HCT116 (cell line): ENCODE results near the gene ATP8A1. TPM values are rescaled to one million over a fixed set of nuclear protein-coding genes. Genes with fewer than 3 reads are reported as not detected.

Source experiments
- ATAC-seq: fragments of 200-7000 bp; cut with Tn5 transposase; 2 replicates; pipeline ENCODE4 v1.9.1; 2020; ENCODE audit warnings: mild to moderate bottlenecking, moderate library complexity
- BruUV-seq: library from RNA; stranded (reverse); fragments of 400-500 nt; replicated peaks from 2 replicates; lab custom pipeline; 2021; lab: Mats Ljungman, UMichigan
- CTCF ChIA-PET: fragments of 300-600 bp; sonication (Branson Sonifier 250); formaldehyde crosslinking; loops from one replicate; lab custom pipeline; 2021; ENCODE audit warnings: antibody characterized with exemption; lab: Charles Lee
- POLR2A ChIA-PET: fragments of 300-600, 350-600 bp; sonication (Branson Sonifier 250); formaldehyde crosslinking; loops from one replicate; lab custom pipeline; 2021; ENCODE audit warnings: antibody characterized with exemption; lab: Charles Lee
- RAD21 ChIA-PET, 2 experiments: fragments of 300-600 bp; sonication (Branson Sonifier 250); formaldehyde crosslinking; loops; one replicate each; lab custom pipeline; 2023; ENCODE audit warnings: low total read pairs in 2 of 2; ENCODE audit not compliant: uncharacterized antibody in 2 of 2, unreplicated experiment in 2 of 2, low non-redundant PET in 1 of 2; lab: Charles Lee
- DNase-seq: peaks from one replicate; pipeline ENCODE4 v3.0.0-alpha.2; 2010; ENCODE audit warnings: low read depth, low spot score
- H2AFZ ChIP-seq: fragments of 200-600 bp; shearing (Covaris generic), sonication (generic); 2 replicates; pipeline ENCODE4 v1.6.1; 2017; ENCODE audit warnings: low read depth, mixed run types, mixed read lengths, antibody characterized with exemption, low read length; ENCODE audit not compliant: poor library complexity, severe bottlenecking
- H3K27ac ChIP-seq: 2 replicates; pipeline ENCODE4 v1.5.1; 2012; ENCODE audit warnings: low read depth, low read length
- H3K27me3 ChIP-seq: fragments of 200-600 bp; sonication (generic); 2 replicates; pipeline ENCODE4 v1.6.1; 2016; ENCODE audit warnings: mixed run types, low read length, mixed read lengths; ENCODE audit not compliant: insufficient read depth
- H3K36me3 ChIP-seq, 2 experiments: fragments of 200-500 bp in 1 of 2; fragments of 200-600 bp in 1 of 2; sonication (Bioruptor generic) in 1 of 2; sonication (generic) in 1 of 2; 2 replicates each; pipeline versions ENCODE4 v1.5.1 to v1.6.1; 2014 to 2016; ENCODE audit warnings: low read length in 2 of 2, inconsistent platforms in 1 of 2, mixed read lengths in 1 of 2, mixed run types in 1 of 2; ENCODE audit not compliant: insufficient read depth in 2 of 2, control insufficient read depth in 1 of 2
- H3K4me1 ChIP-seq, 2 experiments: fragments of 200-600 bp in 1 of 2; sonication (generic) in 1 of 2; 2 replicates each; pipeline versions ENCODE4 v1.5.1 to v1.6.1; 2012 to 2017; ENCODE audit warnings: low read length in 2 of 2, inconsistent platforms in 1 of 2, mild to moderate bottlenecking in 1 of 2, mixed read lengths in 1 of 2, mixed run types in 1 of 2, moderate library complexity in 1 of 2; ENCODE audit not compliant: insufficient read depth in 2 of 2, control insufficient read depth in 1 of 2
- H3K4me2 ChIP-seq: fragments of 200-600 bp; sonication (generic); 2 replicates; pipeline ENCODE4 v1.6.1; 2017; ENCODE audit warnings: mixed run types, low read length, mixed read lengths
- H3K4me3 ChIP-seq, 2 experiments: fragments of 200-600 bp in 1 of 2; sonication (generic) in 1 of 2; replicated peaks in 1 of 2; 2 replicates each; pipeline ENCODE4 v1.5.1; 2011 to 2016; ENCODE audit warnings: low read length in 2 of 2, control low read depth in 1 of 2, low read depth in 1 of 2, mild to moderate bottlenecking in 1 of 2, mixed read lengths in 1 of 2, mixed run types in 1 of 2
- H3K79me2 ChIP-seq: fragments of 200-600 bp; sonication (generic); 2 replicates; pipeline ENCODE4 v1.6.1; 2017; ENCODE audit warnings: mild to moderate bottlenecking, mixed run types, low read length, moderate library complexity, mixed read lengths; ENCODE audit not compliant: insufficient read depth
- H3K9ac ChIP-seq: fragments of 200-600 bp; sonication (generic); 2 replicates; pipeline ENCODE4 v1.6.1; 2016; ENCODE audit warnings: low read length, mixed read lengths
- H3K9me2 ChIP-seq: fragments of 200-600 bp; sonication (generic), shearing (Covaris generic); 2 replicates; pipeline ENCODE4 v1.6.1; 2017; ENCODE audit warnings: mixed run types, mild to moderate bottlenecking, moderate library complexity; ENCODE audit not compliant: insufficient read depth
- H3K9me3 ChIP-seq, 2 experiments: fragments of 200-500 bp in 1 of 2; fragments of 200-600 bp in 1 of 2; sonication (Bioruptor generic) in 1 of 2; sonication (generic) in 1 of 2; 2 replicates each; pipeline ENCODE4 v1.6.1; 2014 to 2017; ENCODE audit warnings: low read length in 2 of 2, mixed read lengths in 2 of 2, inconsistent platforms in 1 of 2, low read depth in 1 of 2, mild to moderate bottlenecking in 1 of 2, mixed run types in 1 of 2, moderate library complexity in 1 of 2; ENCODE audit not compliant: control insufficient read depth in 1 of 2, insufficient read depth in 1 of 2
- H4K20me1 ChIP-seq: fragments of 200-600 bp; sonication (generic), shearing (Covaris generic); 2 replicates; pipeline ENCODE4 v1.6.1; 2017; ENCODE audit warnings: mixed run types, mild to moderate bottlenecking, moderate library complexity; ENCODE audit not compliant: insufficient read depth
- CBX3 ChIP-seq: IDR thresholded peaks from 2 replicates; pipeline ENCODE4 v1.6.1; 2012; ENCODE audit warnings: low read depth
- CEBPB ChIP-seq: IDR thresholded peaks from 2 replicates; pipeline ENCODE4 v1.6.1; 2012; ENCODE audit warnings: low read depth
- JUND ChIP-seq: IDR thresholded peaks from 2 replicates; pipeline ENCODE4 v1.6.1; 2012
- SRF ChIP-seq: IDR thresholded peaks from 2 replicates; pipeline ENCODE4 v1.6.1; 2012; ENCODE audit warnings: low read depth
- ZNF274 ChIP-seq: fragments of 200-500 bp; sonication (Bioruptor generic); IDR thresholded peaks from 2 replicates; pipeline ENCODE4 v1.6.1; 2014; ENCODE audit warnings: mild to moderate bottlenecking, low read depth, low read length, inconsistent platforms
- intact Hi-C: fragments of 100-400 bp; cut with micrococcal nuclease; formaldehyde crosslinking; loops from 2 replicates; pipeline ENCODE4 v1.10.0; 2022
- total RNA-seq: library from RNA; stranded (reverse); gene quantifications from one replicate; pipeline ENCODE4 v1.2.1, GENCODE V29; 2021; ENCODE audit not compliant: unreplicated experiment
- TF ChIP-seq, protein P1 (sequence below): IDR thresholded peaks from 2 replicates; pipeline ENCODE4 v1.6.1; 2012; ENCODE audit warnings: low read depth
- TF ChIP-seq, protein P2 (sequence below): IDR thresholded peaks from 2 replicates; pipeline ENCODE4 v1.6.1; 2011; ENCODE audit warnings: mild to moderate bottlenecking, low read length, moderate library complexity; ENCODE audit not compliant: insufficient replicate concordance; ENCODE audit errors: extremely low read depth
- TF ChIP-seq, protein P3 (sequence below): IDR thresholded peaks from 2 replicates; pipeline ENCODE4 v1.6.1; 2012

ATP8A1 gene
- total RNA-seq, 1 experiment from 2014 or later, result 1.9 TPM

DNA sequence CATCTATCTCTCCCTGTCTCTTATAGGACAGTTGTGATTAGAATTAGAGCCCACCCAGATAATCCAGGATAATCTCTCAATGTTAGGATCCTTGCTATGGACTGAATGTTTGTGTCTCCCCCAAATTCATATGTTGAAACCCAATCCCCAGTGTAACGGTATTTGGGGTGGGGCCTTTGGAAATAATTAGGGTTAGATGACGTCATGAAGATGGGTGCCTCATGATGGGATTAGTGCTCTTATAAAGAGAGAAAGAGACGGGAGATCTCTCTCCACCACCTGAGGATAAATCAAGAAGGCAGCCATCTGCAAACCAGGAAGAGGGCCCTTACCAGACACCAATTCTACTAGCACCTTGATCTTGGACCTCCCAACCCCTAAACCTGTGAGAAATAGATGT lies 293.3 kb downstream of the ATP8A1 start:
- TF ChIP-seq ZNF274 (no peak), CEBPB (no peak), JUND (no peak), CBX3 (no peak)
- no peak overlapping the region for H3K27ac ChIP-seq
- RAD21 ChIA-PET, result no interaction called here
- no peaks in the 10 kb centered on the region for H3K9me3 ChIP-seq
- no peak overlapping the region for H3K9ac ChIP-seq
- H3K79me2 ChIP-seq, result no peaks in the 10 kb centered on the region
- BruUV-seq, result no TSS peak
- POLR2A ChIA-PET, result no interaction called here
- no peak overlapping the region for H2AFZ ChIP-seq
- no peaks in the 10 kb centered on the region for H3K9me2 ChIP-seq
- ATAC-seq, result no peak
- DNase-seq, result no peak
- H3K36me3 ChIP-seq, result no peaks in the 10 kb centered on the region
- H4K20me1 ChIP-seq, result no peaks in the 10 kb centered on the region
- intact Hi-C loops, result no loop called here
- CTCF ChIA-PET, result no interaction called here
- peaks cover 24% of the 10 kb centered on the region; the same call in 1 of the 2 replicates for H3K27me3 ChIP-seq
- no peak overlapping the region for H3K4me3 ChIP-seq
- no peak overlapping the region for H3K4me2 ChIP-seq
- H3K4me1 ChIP-seq, result no peaks in the 10 kb centered on the region

DNA sequence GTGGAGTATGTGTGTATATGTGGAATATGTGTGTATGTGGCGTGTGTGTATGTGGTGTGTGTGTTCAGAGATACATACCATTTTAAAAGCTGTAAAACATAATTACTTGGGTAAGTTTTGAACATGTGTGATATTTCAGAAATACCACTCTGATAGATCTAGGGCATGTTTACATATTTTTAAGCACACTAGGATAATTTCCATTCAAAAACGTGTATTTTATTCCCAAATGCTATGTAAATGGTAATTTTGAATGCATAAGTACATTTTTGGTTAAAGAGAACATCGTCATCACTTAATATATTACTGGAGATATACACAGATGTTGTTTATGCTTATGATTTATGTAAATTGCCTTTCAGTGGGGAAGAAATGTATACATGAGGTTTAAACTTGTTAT lies 294.3 kb downstream of the ATP8A1 start:
- RAD21 ChIA-PET, result no interaction called here
- POLR2A ChIA-PET, result no interaction called here

More for the DNA sequence above, 294.3 kb downstream of the ATP8A1 start:
- intact Hi-C loops, result no loop called here
- Histone ChIP-seq H3K9me3 (no peaks in the 10 kb centered on the region), H3K27ac (no peak overlapping the region), H3K4me1 (no peaks in the 10 kb centered on the region), H3K79me2 (no peaks in the 10 kb centered on the region), H3K9ac (no peak overlapping the region), H3K9me2 (no peaks in the 10 kb centered on the region), H3K36me3 (no peaks in the 10 kb centered on the region), H2AFZ (no peak overlapping the region), H3K4me2 (no peak overlapping the region), H4K20me1 (no peaks in the 10 kb centered on the region), H3K4me3 (no peak overlapping the region), H3K27me3 (peaks cover 31% of the 10 kb centered on the region)
- DNase-seq (no peak), ATAC-seq (no peak)
- CTCF ChIA-PET, result no interaction called here
- TF ChIP-seq ZNF274 (no peak), CEBPB (no peak), SRF (no peak)
- TF ChIP-seq, protein P1, sequence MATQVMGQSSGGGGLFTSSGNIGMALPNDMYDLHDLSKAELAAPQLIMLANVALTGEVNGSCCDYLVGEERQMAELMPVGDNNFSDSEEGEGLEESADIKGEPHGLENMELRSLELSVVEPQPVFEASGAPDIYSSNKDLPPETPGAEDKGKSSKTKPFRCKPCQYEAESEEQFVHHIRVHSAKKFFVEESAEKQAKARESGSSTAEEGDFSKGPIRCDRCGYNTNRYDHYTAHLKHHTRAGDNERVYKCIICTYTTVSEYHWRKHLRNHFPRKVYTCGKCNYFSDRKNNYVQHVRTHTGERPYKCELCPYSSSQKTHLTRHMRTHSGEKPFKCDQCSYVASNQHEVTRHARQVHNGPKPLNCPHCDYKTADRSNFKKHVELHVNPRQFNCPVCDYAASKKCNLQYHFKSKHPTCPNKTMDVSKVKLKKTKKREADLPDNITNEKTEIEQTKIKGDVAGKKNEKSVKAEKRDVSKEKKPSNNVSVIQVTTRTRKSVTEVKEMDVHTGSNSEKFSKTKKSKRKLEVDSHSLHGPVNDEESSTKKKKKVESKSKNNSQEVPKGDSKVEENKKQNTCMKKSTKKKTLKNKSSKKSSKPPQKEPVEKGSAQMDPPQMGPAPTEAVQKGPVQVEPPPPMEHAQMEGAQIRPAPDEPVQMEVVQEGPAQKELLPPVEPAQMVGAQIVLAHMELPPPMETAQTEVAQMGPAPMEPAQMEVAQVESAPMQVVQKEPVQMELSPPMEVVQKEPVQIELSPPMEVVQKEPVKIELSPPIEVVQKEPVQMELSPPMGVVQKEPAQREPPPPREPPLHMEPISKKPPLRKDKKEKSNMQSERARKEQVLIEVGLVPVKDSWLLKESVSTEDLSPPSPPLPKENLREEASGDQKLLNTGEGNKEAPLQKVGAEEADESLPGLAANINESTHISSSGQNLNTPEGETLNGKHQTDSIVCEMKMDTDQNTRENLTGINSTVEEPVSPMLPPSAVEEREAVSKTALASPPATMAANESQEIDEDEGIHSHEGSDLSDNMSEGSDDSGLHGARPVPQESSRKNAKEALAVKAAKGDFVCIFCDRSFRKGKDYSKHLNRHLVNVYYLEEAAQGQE, result no peak
- TF ChIP-seq, protein P2, sequence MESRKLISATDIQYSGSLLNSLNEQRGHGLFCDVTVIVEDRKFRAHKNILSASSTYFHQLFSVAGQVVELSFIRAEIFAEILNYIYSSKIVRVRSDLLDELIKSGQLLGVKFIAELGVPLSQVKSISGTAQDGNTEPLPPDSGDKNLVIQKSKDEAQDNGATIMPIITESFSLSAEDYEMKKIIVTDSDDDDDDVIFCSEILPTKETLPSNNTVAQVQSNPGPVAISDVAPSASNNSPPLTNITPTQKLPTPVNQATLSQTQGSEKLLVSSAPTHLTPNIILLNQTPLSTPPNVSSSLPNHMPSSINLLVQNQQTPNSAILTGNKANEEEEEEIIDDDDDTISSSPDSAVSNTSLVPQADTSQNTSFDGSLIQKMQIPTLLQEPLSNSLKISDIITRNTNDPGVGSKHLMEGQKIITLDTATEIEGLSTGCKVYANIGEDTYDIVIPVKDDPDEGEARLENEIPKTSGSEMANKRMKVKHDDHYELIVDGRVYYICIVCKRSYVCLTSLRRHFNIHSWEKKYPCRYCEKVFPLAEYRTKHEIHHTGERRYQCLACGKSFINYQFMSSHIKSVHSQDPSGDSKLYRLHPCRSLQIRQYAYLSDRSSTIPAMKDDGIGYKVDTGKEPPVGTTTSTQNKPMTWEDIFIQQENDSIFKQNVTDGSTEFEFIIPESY, result no peak
- TF ChIP-seq, protein P3, sequence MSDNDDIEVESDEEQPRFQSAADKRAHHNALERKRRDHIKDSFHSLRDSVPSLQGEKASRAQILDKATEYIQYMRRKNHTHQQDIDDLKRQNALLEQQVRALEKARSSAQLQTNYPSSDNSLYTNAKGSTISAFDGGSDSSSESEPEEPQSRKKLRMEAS, result no peak
- BruUV-seq, result no TSS peak
